GM10847 (cell line): ENCODE results near the gene PRKAR1B.

Experiments used
- POLR2A ChIP-seq: IDR thresholded peaks from 2 replicates; pipeline ENCODE4 v1.6.1; 2011; ENCODE audit not compliant: insufficient read length; ENCODE audit errors: extremely low read depth

Gene PRKAR1B

DNA sequence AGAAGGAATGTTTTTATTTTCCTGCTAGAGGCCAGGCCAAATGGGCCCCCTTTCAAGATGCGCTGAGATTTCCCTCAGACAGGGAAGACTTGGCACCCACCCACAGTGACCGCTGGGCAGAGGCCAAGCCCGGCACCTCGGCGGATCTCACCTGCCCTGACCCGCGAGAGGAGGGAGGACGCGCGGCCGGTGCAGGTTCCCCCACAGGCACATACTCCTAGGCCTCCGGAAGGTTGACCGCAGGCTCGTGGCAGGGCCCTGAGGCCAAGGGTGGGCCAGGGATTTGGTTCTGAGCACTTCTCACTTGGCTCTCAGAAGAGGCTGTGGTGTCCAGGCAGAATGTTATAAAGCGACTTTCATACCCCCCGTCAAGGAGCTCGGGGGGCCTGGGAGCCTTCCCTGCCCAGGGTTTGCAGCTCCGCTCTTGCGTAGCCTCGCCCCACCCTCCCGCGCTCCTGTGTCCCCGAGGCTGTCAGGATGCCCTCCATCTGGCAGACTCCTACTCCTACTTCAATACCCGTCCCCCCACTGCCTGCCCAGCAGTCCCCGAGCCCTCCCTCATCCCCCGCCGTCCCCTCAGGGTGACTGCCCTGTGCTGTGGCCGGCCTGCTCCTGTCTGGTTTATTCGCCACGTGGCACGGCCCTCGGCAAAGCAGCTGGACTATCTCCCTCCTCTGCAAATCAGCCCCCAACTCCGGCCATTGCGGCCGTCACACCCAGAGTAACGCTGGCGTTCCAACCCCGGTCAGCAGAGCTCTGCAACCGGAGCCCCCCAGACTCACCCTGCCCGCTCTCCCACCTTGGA lies 156.9 kb downstream of the PRKAR1B start:
- TF ChIP-seq POLR2A, result no peak

GRCh38 chr7:569071-569855 lies 157.8 kb downstream of the PRKAR1B start:
- TF ChIP-seq POLR2A, result no peak

GRCh38 chr7:568031-568951 lies 158.8 kb downstream of the PRKAR1B start:
- no peak for TF ChIP-seq POLR2A

- TF ChIP-seq POLR2A, result no peak
Observed at GRCh38 chr7:567305-567883, 159.7 kb downstream of the PRKAR1B start.

- no peak for TF ChIP-seq POLR2A
Observed at GRCh38 chr7:566100-566499, 161.0 kb downstream of the PRKAR1B start.

DNA sequence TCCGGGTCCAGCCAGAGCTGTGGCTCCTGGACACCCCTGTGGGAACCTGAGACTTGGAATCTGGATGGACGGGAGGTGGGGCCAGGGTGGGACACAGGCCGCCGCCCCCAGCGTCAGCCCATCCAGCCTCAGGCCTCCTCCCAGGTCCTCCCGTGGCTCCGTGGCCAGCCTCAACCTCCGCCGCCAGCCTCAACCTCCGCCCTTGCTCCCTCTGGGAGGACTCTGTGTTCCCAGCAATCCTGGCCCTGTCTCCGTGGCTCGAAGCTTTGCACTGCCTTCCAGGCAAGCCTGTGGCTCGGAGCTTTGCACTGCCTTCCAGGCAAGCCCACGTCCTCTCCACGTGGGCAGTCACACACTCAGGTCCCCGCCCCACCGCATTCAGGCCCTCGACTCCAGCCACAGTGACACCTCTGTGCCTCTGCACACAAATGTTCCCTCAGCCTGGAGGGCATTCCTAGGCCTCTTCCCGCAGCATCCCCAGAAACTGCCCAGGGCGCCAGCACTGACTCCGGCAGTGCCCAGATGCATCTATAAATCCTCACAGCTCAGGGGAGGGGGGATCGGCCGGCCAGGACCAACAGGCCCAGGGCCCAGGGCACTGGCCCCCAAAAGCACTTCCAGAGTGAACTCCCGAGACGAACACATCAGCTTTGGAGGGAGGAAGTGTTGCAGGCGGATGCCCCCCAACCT lies 162.8 kb downstream of the PRKAR1B start:
- TF ChIP-seq POLR2A, result no peak

DNA sequence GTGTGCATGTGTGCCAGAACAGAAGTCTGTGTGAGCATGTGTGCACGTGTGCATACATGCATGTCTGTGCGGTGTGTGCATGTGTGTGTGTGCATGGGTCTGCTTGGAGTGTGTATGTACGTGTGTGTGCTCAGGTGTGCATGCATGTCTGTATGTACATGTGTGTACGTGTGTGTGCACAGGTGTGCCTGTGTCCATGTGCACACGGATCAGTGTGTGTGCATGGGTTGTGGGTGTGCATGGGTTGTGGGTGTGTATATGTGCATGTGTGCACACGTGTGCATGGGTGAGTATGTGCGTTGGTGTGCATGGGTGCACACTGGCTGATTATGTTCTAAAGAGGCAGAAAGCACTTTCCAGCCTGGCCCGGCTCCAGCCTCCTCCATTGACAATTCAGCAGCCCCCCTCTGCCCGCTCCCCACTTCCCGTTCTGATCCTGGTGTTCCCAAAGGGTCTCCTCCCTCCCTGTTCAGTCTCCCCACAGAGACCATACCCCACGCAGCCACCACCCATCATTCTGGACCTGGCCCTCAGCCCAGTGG lies 163.4 kb downstream of the PRKAR1B start:
- TF ChIP-seq POLR2A, result no peak

GRCh38 chr7:562789-563628 lies 164.1 kb downstream of the PRKAR1B start:
- TF ChIP-seq POLR2A, result no peak

DNA sequence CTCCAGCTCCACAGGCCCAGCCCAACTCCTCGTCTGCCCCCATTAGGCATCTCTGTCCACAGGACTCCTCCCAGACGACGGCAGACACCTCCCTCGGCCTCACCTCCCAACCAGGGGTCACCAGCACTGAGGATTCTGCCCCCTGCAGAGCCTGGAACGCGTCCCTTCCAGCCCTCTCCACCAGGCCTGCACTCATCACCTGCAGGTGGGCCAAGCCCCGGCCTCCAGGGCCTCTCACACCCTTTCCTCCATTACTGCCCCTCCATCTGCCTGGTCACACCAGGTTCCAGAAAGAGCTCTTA lies 164.8 kb downstream of the PRKAR1B start:
- no peak for TF ChIP-seq POLR2A

DNA sequence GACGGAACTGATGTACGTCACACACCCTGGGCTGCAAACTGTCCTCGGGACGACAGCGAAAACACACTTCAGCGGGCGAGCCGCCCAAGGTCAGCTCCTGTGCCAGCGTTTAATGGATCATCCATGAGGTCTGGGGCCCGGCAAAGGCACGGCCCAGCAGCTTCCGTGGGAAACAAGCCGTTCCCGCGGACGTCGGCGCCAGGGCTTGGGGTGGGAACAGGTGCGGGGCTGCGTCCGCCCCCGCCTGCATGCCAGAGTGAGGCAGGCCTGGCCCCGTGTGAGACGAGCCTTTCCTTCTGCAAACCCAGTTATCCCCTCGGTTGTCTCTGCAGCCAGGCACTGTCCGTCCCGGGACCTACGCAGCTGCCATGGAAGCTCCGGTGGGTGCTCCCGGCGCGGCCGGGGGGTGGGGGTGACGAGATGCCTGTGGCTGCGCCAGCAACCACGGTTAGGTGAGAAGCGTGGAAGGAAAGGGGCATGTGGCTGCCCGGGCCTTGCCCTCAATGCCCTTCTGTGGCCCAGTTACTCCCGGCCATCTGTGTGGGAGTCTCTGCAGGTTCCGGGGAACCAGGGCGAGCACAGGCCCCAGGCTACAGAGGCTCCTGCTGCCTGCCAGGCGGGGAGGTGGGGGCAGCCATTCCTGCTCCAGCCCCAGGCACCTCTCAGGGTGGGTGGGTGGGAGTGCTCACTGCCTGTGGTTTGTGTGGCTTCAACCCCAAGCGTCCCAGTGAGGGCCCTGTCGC lies 165.3 kb downstream of the PRKAR1B start:
- no peak for TF ChIP-seq POLR2A

- TF ChIP-seq POLR2A, result no peak
Observed at GRCh38 chr7:560966-561630, 166.0 kb downstream of the PRKAR1B start.

GRCh38 chr7:559396-559705 lies 167.7 kb downstream of the PRKAR1B start:
- no peak for TF ChIP-seq POLR2A

- TF ChIP-seq POLR2A, result no peak
Observed at GRCh38 chr7:557558-557881, 169.6 kb downstream of the PRKAR1B start.
